Panc1 (cell line): Measurements from ENCODE around the gene ACO1. TPM values are rescaled to one million over a fixed set of nuclear protein-coding genes. Genes with fewer than 3 reads are reported as not detected.

Experiments
- ATAC-seq: fragments of 200-7000 bp; cut with Tn5 transposase; 2 replicates; pipeline ENCODE4 v1.9.1; 2020; ENCODE audit warnings: mild to moderate bottlenecking, moderate library complexity
- BruUV-seq: library from RNA; stranded (reverse); fragments of 400-500 nt; replicated peaks from 2 replicates; lab custom pipeline; 2021; lab: Mats Ljungman, UMichigan
- CTCF ChIA-PET: fragments of 300-600 bp; sonication (Branson Sonifier 250); formaldehyde crosslinking; loops from one replicate; lab custom pipeline; 2022; ENCODE audit warnings: antibody characterized with exemption; lab: Charles Lee
- POLR2A ChIA-PET: fragments of 300-600 bp; sonication (Branson Sonifier 250); formaldehyde crosslinking; loops from one replicate; lab custom pipeline; 2022; ENCODE audit warnings: antibody characterized with exemption; lab: Charles Lee
- DNase-seq: peaks from one replicate; pipeline ENCODE4 v3.0.0-alpha.2; 2010; ENCODE audit warnings: low read depth, low spot score
- H3K27ac ChIP-seq: 2 replicates; pipeline ENCODE4 v1.5.1; 2011; ENCODE audit warnings: mild to moderate bottlenecking, low read length, inconsistent platforms
- H3K27me3 ChIP-seq: fragments of 200-500 bp; sonication (Bioruptor generic); 2 replicates; pipeline ENCODE4 v1.6.0; 2014; ENCODE audit warnings: low read length, inconsistent platforms; ENCODE audit not compliant: control insufficient read depth, insufficient read depth
- H3K36me3 ChIP-seq: fragments of 200-500 bp; sonication (Bioruptor generic); 2 replicates; pipeline ENCODE4 v1.5.1; 2014; ENCODE audit warnings: inconsistent platforms, mild to moderate bottlenecking, low read length, moderate library complexity; ENCODE audit not compliant: control insufficient read depth, insufficient read depth
- H3K4me1 ChIP-seq: 2 replicates; pipeline ENCODE4 v1.5.1; 2011; ENCODE audit warnings: inconsistent platforms, mild to moderate bottlenecking, low read length, moderate library complexity; ENCODE audit not compliant: control insufficient read depth, insufficient read depth
- H3K4me3 ChIP-seq, 2 experiments: 2 replicates each; pipeline ENCODE4 v1.5.1; 2011 to 2012; ENCODE audit warnings: low read depth in 2 of 2, low read length in 2 of 2, mild to moderate bottlenecking in 2 of 2, inconsistent platforms in 1 of 2, moderate library complexity in 1 of 2
- H3K9me3 ChIP-seq: fragments of 200-500 bp; sonication (Bioruptor generic); 2 replicates; pipeline ENCODE4 v1.5.1; 2014; ENCODE audit warnings: low read depth, mild to moderate bottlenecking, inconsistent platforms, low read length, moderate library complexity; ENCODE audit not compliant: control insufficient read depth, insufficient read depth
- POLR2AphosphoS5 ChIP-seq: IDR thresholded peaks from 2 replicates; pipeline ENCODE4 v1.6.1; 2012; ENCODE audit warnings: mild to moderate bottlenecking, low read depth, low read length, moderate library complexity
- SIN3A ChIP-seq: IDR thresholded peaks from 2 replicates; pipeline ENCODE4 v1.6.1; 2012; ENCODE audit warnings: low read depth, mild to moderate bottlenecking, low read length, moderate library complexity, borderline replicate concordance; ENCODE audit not compliant: insufficient read depth
- TCF7L2 ChIP-seq: IDR thresholded peaks from 2 replicates; pipeline ENCODE4 v1.6.1; 2011; ENCODE audit warnings: mild to moderate bottlenecking, low read depth, low read length, inconsistent platforms
- in situ Hi-C: cut with HindIII; loops from 2 replicates; pipeline ENCODE4 v1.10.0; 2016; ENCODE audit warnings: low sequenced_read_pairs, low pct_unique_long_range_greater_than_20kb
- intact Hi-C: fragments of 100-400 bp; cut with micrococcal nuclease; formaldehyde crosslinking; loops from one replicate; pipeline ENCODE4 v1.10.0; 2022; ENCODE audit not compliant: unreplicated experiment
- total RNA-seq: library from RNA; stranded (reverse); gene quantifications from one replicate; pipeline ENCODE4 v1.2.1, GENCODE V29; 2021; ENCODE audit not compliant: unreplicated experiment
- TF ChIP-seq, protein P1 (sequence below), 2 experiments: IDR thresholded peaks; 2 replicates each; pipeline ENCODE4 v1.6.1; 2011 to 2012; ENCODE audit warnings: low read depth in 2 of 2, control low read depth in 1 of 2, low read length in 1 of 2, mild to moderate bottlenecking in 1 of 2, moderate library complexity in 1 of 2; ENCODE audit not compliant: insufficient read depth in 1 of 2
- TF ChIP-seq, protein P2 (sequence below): fragments of 450-650 bp; IDR thresholded peaks from 2 replicates; pipeline ENCODE4 v1.5.1; 2017; ENCODE audit warnings: mild to moderate bottlenecking

Gene ACO1
- total RNA-seq, 1 experiment from 2014 or later = 49.3 TPM

DNA sequence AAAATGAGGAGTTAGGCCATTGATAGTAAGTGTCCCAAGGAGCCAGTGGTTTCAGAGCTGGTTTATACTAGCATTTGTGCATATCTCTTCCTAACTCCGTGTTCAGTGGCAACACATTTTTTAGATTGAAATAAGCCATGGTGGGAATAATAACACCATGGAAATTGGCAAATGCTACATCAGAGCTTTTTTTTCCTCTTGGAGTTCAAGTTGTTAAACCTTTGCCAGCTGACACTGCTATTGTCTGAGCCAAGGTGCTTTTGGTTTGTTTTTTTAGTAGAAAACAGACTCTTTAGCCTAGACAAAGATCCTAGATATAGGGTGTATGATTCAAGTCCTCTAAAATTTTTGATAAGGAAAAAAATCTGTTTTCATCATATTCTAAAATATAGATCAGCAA is 2.8 kb downstream of the ACO1 start:
- no TSS peak for BruUV-seq
- ATAC-seq (no peak), DNase-seq (no peak)
- POLR2A ChIA-PET = no interaction called here
- CTCF ChIA-PET = no interaction called here
- in situ Hi-C loops = no loop called here
- TF ChIP-seq POLR2AphosphoS5 (no peak), TCF7L2 (no peak), SIN3A (no peak)
- TF ChIP-seq, protein P1, sequence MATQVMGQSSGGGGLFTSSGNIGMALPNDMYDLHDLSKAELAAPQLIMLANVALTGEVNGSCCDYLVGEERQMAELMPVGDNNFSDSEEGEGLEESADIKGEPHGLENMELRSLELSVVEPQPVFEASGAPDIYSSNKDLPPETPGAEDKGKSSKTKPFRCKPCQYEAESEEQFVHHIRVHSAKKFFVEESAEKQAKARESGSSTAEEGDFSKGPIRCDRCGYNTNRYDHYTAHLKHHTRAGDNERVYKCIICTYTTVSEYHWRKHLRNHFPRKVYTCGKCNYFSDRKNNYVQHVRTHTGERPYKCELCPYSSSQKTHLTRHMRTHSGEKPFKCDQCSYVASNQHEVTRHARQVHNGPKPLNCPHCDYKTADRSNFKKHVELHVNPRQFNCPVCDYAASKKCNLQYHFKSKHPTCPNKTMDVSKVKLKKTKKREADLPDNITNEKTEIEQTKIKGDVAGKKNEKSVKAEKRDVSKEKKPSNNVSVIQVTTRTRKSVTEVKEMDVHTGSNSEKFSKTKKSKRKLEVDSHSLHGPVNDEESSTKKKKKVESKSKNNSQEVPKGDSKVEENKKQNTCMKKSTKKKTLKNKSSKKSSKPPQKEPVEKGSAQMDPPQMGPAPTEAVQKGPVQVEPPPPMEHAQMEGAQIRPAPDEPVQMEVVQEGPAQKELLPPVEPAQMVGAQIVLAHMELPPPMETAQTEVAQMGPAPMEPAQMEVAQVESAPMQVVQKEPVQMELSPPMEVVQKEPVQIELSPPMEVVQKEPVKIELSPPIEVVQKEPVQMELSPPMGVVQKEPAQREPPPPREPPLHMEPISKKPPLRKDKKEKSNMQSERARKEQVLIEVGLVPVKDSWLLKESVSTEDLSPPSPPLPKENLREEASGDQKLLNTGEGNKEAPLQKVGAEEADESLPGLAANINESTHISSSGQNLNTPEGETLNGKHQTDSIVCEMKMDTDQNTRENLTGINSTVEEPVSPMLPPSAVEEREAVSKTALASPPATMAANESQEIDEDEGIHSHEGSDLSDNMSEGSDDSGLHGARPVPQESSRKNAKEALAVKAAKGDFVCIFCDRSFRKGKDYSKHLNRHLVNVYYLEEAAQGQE (IDR thresholded peaks at IDR 0.05; ENCODE audit: insufficient read depth in 1 of 2, low read depth in 2 of 2, low read length in 1 of 2) = no peak
- TF ChIP-seq, protein P2, sequence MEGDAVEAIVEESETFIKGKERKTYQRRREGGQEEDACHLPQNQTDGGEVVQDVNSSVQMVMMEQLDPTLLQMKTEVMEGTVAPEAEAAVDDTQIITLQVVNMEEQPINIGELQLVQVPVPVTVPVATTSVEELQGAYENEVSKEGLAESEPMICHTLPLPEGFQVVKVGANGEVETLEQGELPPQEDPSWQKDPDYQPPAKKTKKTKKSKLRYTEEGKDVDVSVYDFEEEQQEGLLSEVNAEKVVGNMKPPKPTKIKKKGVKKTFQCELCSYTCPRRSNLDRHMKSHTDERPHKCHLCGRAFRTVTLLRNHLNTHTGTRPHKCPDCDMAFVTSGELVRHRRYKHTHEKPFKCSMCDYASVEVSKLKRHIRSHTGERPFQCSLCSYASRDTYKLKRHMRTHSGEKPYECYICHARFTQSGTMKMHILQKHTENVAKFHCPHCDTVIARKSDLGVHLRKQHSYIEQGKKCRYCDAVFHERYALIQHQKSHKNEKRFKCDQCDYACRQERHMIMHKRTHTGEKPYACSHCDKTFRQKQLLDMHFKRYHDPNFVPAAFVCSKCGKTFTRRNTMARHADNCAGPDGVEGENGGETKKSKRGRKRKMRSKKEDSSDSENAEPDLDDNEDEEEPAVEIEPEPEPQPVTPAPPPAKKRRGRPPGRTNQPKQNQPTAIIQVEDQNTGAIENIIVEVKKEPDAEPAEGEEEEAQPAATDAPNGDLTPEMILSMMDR = no peak
- intact Hi-C loops = no loop called here
- H3K27ac ChIP-seq = no peak overlapping the region
- H3K9me3 ChIP-seq = no peaks in the 10 kb centered on the region
- H3K36me3 ChIP-seq = no peaks in the 10 kb centered on the region
- no peak overlapping the region for H3K4me3 ChIP-seq
- H3K4me1 ChIP-seq = peaks cover 18% of the 10 kb centered on the region
- peaks cover 2% of the 10 kb centered on the region; the same call in 1 of the 2 replicates for H3K27me3 ChIP-seq

DNA sequence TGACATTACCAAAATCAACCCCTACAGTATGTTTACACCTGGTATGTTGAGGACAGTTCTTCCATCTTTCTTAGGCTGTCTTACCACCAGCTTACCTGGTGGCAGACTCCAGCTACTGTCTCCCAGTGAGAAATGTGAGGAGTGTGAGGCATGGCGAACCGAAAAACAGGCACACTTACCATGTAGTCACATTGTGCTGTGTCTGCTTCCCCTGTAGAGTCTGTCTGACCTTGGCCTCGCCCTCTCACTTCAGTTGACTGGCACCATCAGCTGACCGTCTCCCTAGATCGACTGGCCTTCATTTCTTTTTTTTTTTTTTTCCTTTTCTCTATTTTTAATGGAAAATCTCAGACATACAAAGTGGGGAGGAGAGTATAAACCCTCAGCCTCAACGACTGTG is 4.9 kb downstream of the ACO1 start:
- intact Hi-C loops (no loop called here), in situ Hi-C loops (no loop called here)
- Histone ChIP-seq H3K27me3 (no peaks in the 10 kb centered on the region), H3K9me3 (no peaks in the 10 kb centered on the region), H3K36me3 (no peaks in the 10 kb centered on the region), H3K4me3 (no peak overlapping the region), H3K4me1 (peaks cover 15% of the 10 kb centered on the region), H3K27ac (no peak overlapping the region)
- ChIA-PET CTCF (interaction anchor here (0.7 kb wide), 1 partner anchor 200 kb away, joined by 4 read pairs; no protein-coding TSS in a partner anchor), POLR2A (no interaction called here)
- no peak for ATAC-seq
- DNase-seq = no peak
- no peak for TF ChIP-seq POLR2AphosphoS5
- no peak for TF ChIP-seq SIN3A
- no peak for TF ChIP-seq TCF7L2
- TF ChIP-seq, protein P2 = no peak
- TF ChIP-seq, protein P1 (IDR thresholded peaks at IDR 0.05; ENCODE audit: insufficient read depth in 1 of 2, low read depth in 2 of 2, low read length in 1 of 2) = no peak
- no TSS peak for BruUV-seq
